ENCODE results near the gene ARHGAP22.

DNA sequence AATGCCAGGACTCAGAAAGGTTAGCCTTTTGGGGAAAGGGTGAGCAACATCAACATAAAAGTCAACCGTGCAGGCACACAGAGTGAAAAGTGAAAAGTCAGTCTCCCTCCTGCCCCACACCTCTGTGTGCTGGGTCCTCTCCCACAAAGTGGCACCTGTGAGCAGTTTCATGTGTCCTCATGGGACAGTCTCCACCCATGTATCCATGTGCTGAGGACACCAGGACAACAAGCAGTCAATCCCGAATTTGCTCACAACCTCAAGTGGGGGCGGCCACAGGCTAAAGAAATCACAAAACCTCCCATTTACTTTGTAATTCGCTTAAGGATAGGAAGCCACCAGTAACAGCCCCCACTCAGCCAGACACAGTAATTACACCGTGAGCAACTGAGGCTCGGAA, 97.4 kb downstream of the ARHGAP22 start:
- TF ChIP-seq POLR2AphosphoS5 (IDR thresholded peaks at IDR 0.05) = no peak
- TF ChIP-seq CTCF (IDR thresholded peaks at IDR 0.05) = no peak
- TF ChIP-seq EP300 (IDR thresholded peaks at IDR 0.05) = no peak

Data from upper lobe of left lung (tissue), 4 donors.